ENCODE data around the gene SEM1.

DNA sequence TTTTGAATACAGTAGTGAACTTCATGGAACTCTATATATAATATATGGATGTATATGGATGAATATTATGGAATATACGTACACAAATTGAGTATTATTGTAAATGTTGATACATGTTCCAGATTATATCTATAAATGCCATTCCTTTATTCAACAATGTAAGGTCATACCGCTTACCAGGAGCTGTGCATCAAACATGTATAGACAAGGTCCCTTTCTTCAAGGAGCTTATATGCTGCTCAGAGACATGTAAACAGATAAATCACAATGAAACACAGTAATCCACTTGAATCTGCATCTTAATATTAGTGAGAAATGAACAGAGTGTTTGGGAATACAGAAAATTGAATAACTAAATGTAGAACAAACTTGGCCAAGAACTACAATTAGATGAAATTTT lies 898 bp upstream of the SEM1 start:
- TF ChIP-seq FOXK2 (IDR thresholded peaks at IDR 0.05) (no peak), BHLHE40 (IDR thresholded peaks at IDR 0.05; ENCODE audit: borderline replicate concordance) (no peak), ZNF384 (IDR thresholded peaks at IDR 0.05) (no peak), ELF4 (IDR thresholded peaks at IDR 0.05) (no peak)

Measured in HEK293T (cell line).